GM06990 (cell line): ENCODE data around the gene HBP1.

ENCODE experiments used
- DNase-seq: peaks from one replicate; pipeline ENCODE4 v3.0.0-alpha.2; 2011; ENCODE audit not compliant: insufficient read length; ENCODE audit errors: extremely low read depth
- H3K27me3 ChIP-seq: replicated peaks from 2 replicates; pipeline ENCODE4 v1.6.0; 2011; ENCODE audit warnings: low read length; ENCODE audit not compliant: control insufficient read depth, insufficient read depth
- H3K36me3 ChIP-seq: 2 replicates; pipeline ENCODE4 v1.5.1; 2011; ENCODE audit warnings: low read length; ENCODE audit not compliant: control insufficient read depth, insufficient read depth
- H3K4me3 ChIP-seq: replicated peaks from 2 replicates; pipeline ENCODE4 v1.5.1; 2011; ENCODE audit warnings: low read depth, mild to moderate bottlenecking, control low read depth, low read length
- CTCF ChIP-seq: IDR thresholded peaks from 2 replicates; pipeline ENCODE4 v1.5.1; 2011; ENCODE audit warnings: low read length, control low read depth, mild to moderate bottlenecking, inconsistent platforms; ENCODE audit not compliant: insufficient read depth, poor library complexity, severe bottlenecking

The HBP1 gene

GRCh38 chr7:107207459-107207858, 38.7 kb downstream of the HBP1 start:
- H3K36me3 ChIP-seq = peaks cover 2% of the 10 kb centered on the region
- DNase-seq = no peak

GRCh38 chr7:107208024-107208521, 39.3 kb downstream of the HBP1 start:
- no peak for DNase-seq
- no peak overlapping the region for H3K4me3 ChIP-seq
- H3K36me3 ChIP-seq = peaks cover 2% of the 10 kb centered on the region
- no peaks in the 10 kb centered on the region for H3K27me3 ChIP-seq
- TF ChIP-seq CTCF = no peak

More at GRCh38 chr7:107207459-107207858, 38.7 kb downstream of the HBP1 start:
- no peak for TF ChIP-seq CTCF
- Histone ChIP-seq H3K27me3 (no peaks in the 10 kb centered on the region), H3K4me3 (no peak overlapping the region)

- no peak for TF ChIP-seq CTCF
- H3K36me3 ChIP-seq = peaks cover 2% of the 10 kb centered on the region; the same call in 1 of the 2 replicates
- no peak for DNase-seq
- no peaks in the 10 kb centered on the region for H3K27me3 ChIP-seq
- no peak overlapping the region for H3K4me3 ChIP-seq
These were observed 39.8 kb downstream of the HBP1 start for GRCh38 chr7:107208563-107208962.

- DNase-seq = no peak
- TF ChIP-seq CTCF = no peak
- no peak overlapping the region for H3K4me3 ChIP-seq
- peaks cover 2% of the 10 kb centered on the region; the same call in 1 of the 2 replicates for H3K36me3 ChIP-seq
- no peaks in the 10 kb centered on the region for H3K27me3 ChIP-seq
These were observed 40.8 kb downstream of the HBP1 start for GRCh38 chr7:107209565-107209964.

GRCh38 chr7:107210400-107210799, 41.6 kb downstream of the HBP1 start:
- no peak for DNase-seq
- Histone ChIP-seq H3K36me3 (peaks cover 2% of the 10 kb centered on the region; the same call in 1 of the 2 replicates), H3K27me3 (no peaks in the 10 kb centered on the region), H3K4me3 (no peak overlapping the region)
- no peak for TF ChIP-seq CTCF

- H3K4me3 ChIP-seq = no peak overlapping the region
- H3K27me3 ChIP-seq = no peaks in the 10 kb centered on the region
- no peak for DNase-seq
- TF ChIP-seq CTCF = no peak
- no peaks in the 10 kb centered on the region; the same call in 1 of the 2 replicates for H3K36me3 ChIP-seq
These were observed 43.9 kb downstream of the HBP1 start for GRCh38 chr7:107212725-107213124.
